Iris pigment epithelial cell (primary cell): ENCODE data around the gene C10orf90.
A peak's percentile ranks its signal among the peaks of the same experiment; 100 is the strongest.

Source experiments
- DNase-seq: peaks from one replicate; pipeline ENCODE4 v3.0.0-alpha.2; 2011; ENCODE audit warnings: low read depth

Gene C10orf90

GRCh38 chr10:126538439-126539135 is 131.9 kb downstream of the C10orf90 start:
- no peak for DNase-seq

- DNase-seq, result no peak
Observed at GRCh38 chr10:126536656-126537055, 133.8 kb downstream of the C10orf90 start.

- no peak for DNase-seq
Observed at GRCh38 chr10:126536148-126536547, 134.3 kb downstream of the C10orf90 start.

- no peak for DNase-seq
Observed at GRCh38 chr10:126533644-126534043, 136.8 kb downstream of the C10orf90 start.

- no peak for DNase-seq
Observed at GRCh38 chr10:126528315-126528835, 142.1 kb downstream of the C10orf90 start.

- DNase-seq, result no peak
Observed at GRCh38 chr10:126527645-126528314, 142.7 kb downstream of the C10orf90 start.

GRCh38 chr10:126525326-126525725 is 145.2 kb downstream of the C10orf90 start:
- no peak for DNase-seq

- no peak for DNase-seq
Observed at GRCh38 chr10:126524526-126524925, 146.0 kb downstream of the C10orf90 start.

GRCh38 chr10:126523071-126523470 is 147.4 kb downstream of the C10orf90 start:
- no peak for DNase-seq

- peak; percentile 16 for DNase-seq
Observed at GRCh38 chr10:126521399-126521798, 149.1 kb downstream of the C10orf90 start.

- DNase-seq, result no peak
Observed at GRCh38 chr10:126520751-126521317, 149.7 kb downstream of the C10orf90 start.

GRCh38 chr10:126519992-126520391 is 150.5 kb downstream of the C10orf90 start:
- DNase-seq, result no peak

GRCh38 chr10:126519185-126519584 is 151.3 kb downstream of the C10orf90 start:
- no peak for DNase-seq

GRCh38 chr10:126518218-126519080 is 152.0 kb downstream of the C10orf90 start:
- no peak for DNase-seq

- DNase-seq, result no peak
Observed at GRCh38 chr10:126516515-126516914, 154.0 kb downstream of the C10orf90 start.

- DNase-seq, result no peak
Observed at GRCh38 chr10:126511917-126512479, 158.5 kb downstream of the C10orf90 start.

- DNase-seq, result no peak
Observed at GRCh38 chr10:126509182-126509581, 161.3 kb downstream of the C10orf90 start.

- DNase-seq, result no peak
Observed at GRCh38 chr10:126508535-126509040, 161.9 kb downstream of the C10orf90 start.

- DNase-seq, result no peak
Observed at GRCh38 chr10:126504761-126505112, 165.8 kb downstream of the C10orf90 start.

GRCh38 chr10:126504063-126504760 is 166.3 kb downstream of the C10orf90 start:
- peak; percentile 53 for DNase-seq
